ENCODE results near the gene PPFIBP1.
"Not testable (repeated sequence)": the region's sequence is repeated elsewhere in the genome, so short reads cannot be mapped to it uniquely, and the experiment has no call there.

Gene PPFIBP1

GRCh38 chr12:27524839-27525753, 1.1 kb downstream of the PPFIBP1 start:
- no peak for ATAC-seq
- Mint-ChIP-seq H3K4me3 (peak overlapping the region; percentile 89), H3K36me3 (no peaks in the 10 kb centered on the region), H3K9me3 (no peaks in the 10 kb centered on the region), H3K27me3 (peaks cover 15% of the 10 kb centered on the region), H3K27ac (no peak overlapping the region), H3K4me1 (peaks cover 21% of the 10 kb centered on the region)

GRCh38 chr12:27527512-27527911, 3.5 kb downstream of the PPFIBP1 start:
- no peak for ATAC-seq
- Mint-ChIP-seq H3K27ac (no peak overlapping the region), H3K27me3 (no peaks in the 10 kb centered on the region), H3K36me3 (no peaks in the 10 kb centered on the region), H3K4me3 (no peak overlapping the region), H3K4me1 (peaks cover 21% of the 10 kb centered on the region), H3K9me3 (no peaks in the 10 kb centered on the region)

- Mint-ChIP-seq H3K27me3 (no peaks in the 10 kb centered on the region), H3K4me1 (peaks cover 21% of the 10 kb centered on the region), H3K9me3 (no peaks in the 10 kb centered on the region), H3K36me3 (no peaks in the 10 kb centered on the region), H3K27ac (no peak overlapping the region), H3K4me3 (no peak overlapping the region)
- no peak for ATAC-seq
Observed at GRCh38 chr12:27528788-27529187, 4.8 kb downstream of the PPFIBP1 start.

GRCh38 chr12:27530157-27530922, 6.3 kb downstream of the PPFIBP1 start:
- H3K9me3 Mint-ChIP-seq = no peaks in the 10 kb centered on the region
- no peak for ATAC-seq
- H3K36me3 Mint-ChIP-seq = no peaks in the 10 kb centered on the region
- H3K27me3 Mint-ChIP-seq = no peaks in the 10 kb centered on the region
- peaks cover 26% of the 10 kb centered on the region for H3K4me1 Mint-ChIP-seq
- no peak overlapping the region for H3K4me3 Mint-ChIP-seq
- H3K27ac Mint-ChIP-seq = no peak overlapping the region

- no peak for ATAC-seq
- peaks cover 30% of the 10 kb centered on the region for H3K4me1 Mint-ChIP-seq
- H3K9me3 Mint-ChIP-seq = peaks cover 2% of the 10 kb centered on the region
- H3K27me3 Mint-ChIP-seq = no peaks in the 10 kb centered on the region
- no peak overlapping the region for H3K4me3 Mint-ChIP-seq
- no peaks in the 10 kb centered on the region for H3K36me3 Mint-ChIP-seq
- H3K27ac Mint-ChIP-seq = no peak overlapping the region
Observed at GRCh38 chr12:27531896-27532295, 7.9 kb downstream of the PPFIBP1 start.

GRCh38 chr12:27534060-27534764, 10.2 kb downstream of the PPFIBP1 start:
- Mint-ChIP-seq H3K27me3 (no peaks in the 10 kb centered on the region), H3K9me3 (peaks cover 3% of the 10 kb centered on the region), H3K4me1 (peaks cover 46% of the 10 kb centered on the region), H3K27ac (peak overlapping the region; percentile 44), H3K36me3 (no peaks in the 10 kb centered on the region), H3K4me3 (peak overlapping the region; percentile 15)
- ATAC-seq = peak; percentile 68

- Mint-ChIP-seq H3K36me3 (no peaks in the 10 kb centered on the region), H3K4me3 (no peak overlapping the region), H3K27ac (peak overlapping the region; percentile 44), H3K9me3 (peaks cover 3% of the 10 kb centered on the region), H3K4me1 (peaks cover 46% of the 10 kb centered on the region), H3K27me3 (no peaks in the 10 kb centered on the region)
- ATAC-seq = no peak
Observed at GRCh38 chr12:27534765-27535161, 10.8 kb downstream of the PPFIBP1 start.

- peaks cover 3% of the 10 kb centered on the region for H3K9me3 Mint-ChIP-seq
Observed at GRCh38 chr12:27535318-27535717, 11.3 kb downstream of the PPFIBP1 start.

GRCh38 chr12:27537855-27538675, 14.1 kb downstream of the PPFIBP1 start:
- peaks cover 3% of the 10 kb centered on the region for H3K9me3 Mint-ChIP-seq
- peaks cover 12% of the 10 kb centered on the region for H3K27me3 Mint-ChIP-seq
- H3K4me3 Mint-ChIP-seq = no peak overlapping the region
- no peaks in the 10 kb centered on the region for H3K36me3 Mint-ChIP-seq
- ATAC-seq = no peak
- H3K4me1 Mint-ChIP-seq = peaks cover 46% of the 10 kb centered on the region
- H3K27ac Mint-ChIP-seq = no peak overlapping the region

More at GRCh38 chr12:27535318-27535717, 11.3 kb downstream of the PPFIBP1 start:
- Mint-ChIP-seq H3K36me3 (no peaks in the 10 kb centered on the region), H3K27ac (no peak overlapping the region), H3K4me1 (peaks cover 46% of the 10 kb centered on the region), H3K27me3 (no peaks in the 10 kb centered on the region), H3K4me3 (no peak overlapping the region)
- ATAC-seq = no peak

GRCh38 chr12:27539191-27539631, 15.2 kb downstream of the PPFIBP1 start:
- Mint-ChIP-seq H3K36me3 (no peaks in the 10 kb centered on the region), H3K27me3 (peaks cover 12% of the 10 kb centered on the region), H3K27ac (no peak overlapping the region), H3K4me3 (no peak overlapping the region), H3K9me3 (peaks cover 3% of the 10 kb centered on the region), H3K4me1 (peaks cover 37% of the 10 kb centered on the region)
- ATAC-seq = no peak

- no peak for ATAC-seq
- Mint-ChIP-seq H3K27me3 (peaks cover 12% of the 10 kb centered on the region), H3K9me3 (peaks cover 3% of the 10 kb centered on the region), H3K4me1 (peaks cover 18% of the 10 kb centered on the region), H3K36me3 (no peaks in the 10 kb centered on the region), H3K27ac (no peak overlapping the region), H3K4me3 (no peak overlapping the region)
Observed at GRCh38 chr12:27541031-27541719, 17.2 kb downstream of the PPFIBP1 start.

GRCh38 chr12:27542628-27543027, 18.6 kb downstream of the PPFIBP1 start:
- H3K27ac Mint-ChIP-seq = no peak overlapping the region
- no peak overlapping the region for H3K4me3 Mint-ChIP-seq
- no peaks in the 10 kb centered on the region for H3K36me3 Mint-ChIP-seq
- H3K27me3 Mint-ChIP-seq = peaks cover 12% of the 10 kb centered on the region
- no peak for ATAC-seq
- peaks cover 13% of the 10 kb centered on the region for H3K4me1 Mint-ChIP-seq
- no peaks in the 10 kb centered on the region for H3K9me3 Mint-ChIP-seq

- not testable (repeated sequence) for H3K4me1 Mint-ChIP-seq, H3K4me3 Mint-ChIP-seq, H3K36me3 Mint-ChIP-seq, ATAC-seq, H3K27ac Mint-ChIP-seq, H3K9me3 Mint-ChIP-seq
- H3K27me3 Mint-ChIP-seq = peaks cover 27% of the 10 kb centered on the region
Observed at GRCh38 chr12:27544858-27545257, 20.9 kb downstream of the PPFIBP1 start.

- Mint-ChIP-seq H3K4me3 (no peak overlapping the region), H3K36me3 (no peaks in the 10 kb centered on the region), H3K9me3 (no peaks in the 10 kb centered on the region), H3K27ac (no peak overlapping the region), H3K4me1 (peaks cover 8% of the 10 kb centered on the region), H3K27me3 (peaks cover 28% of the 10 kb centered on the region)
- no peak for ATAC-seq
Observed at GRCh38 chr12:27545665-27546064, 21.7 kb downstream of the PPFIBP1 start.
